Smooth muscle cell (in vitro differentiated cells): ENCODE results near the gene HIGD1B. TPM values are rescaled to one million over a fixed set of nuclear protein-coding genes. Genes with fewer than 3 reads are reported as not detected.

Experiments
- DNase-seq: peaks from one replicate; lab custom pipeline; 2025; ENCODE audit not compliant: unreplicated experiment; lab: John Stamatoyannopoulos, UW
- H2AFZ ChIP-seq: fragments of 200-600 bp; sonication (generic); 2 replicates; pipeline ENCODE4 v1.6.0; 2016; ENCODE audit warnings: antibody characterized with exemption, low read depth, mild to moderate bottlenecking
- H3F3A ChIP-seq: fragments of 200-600 bp; sonication (generic); 2 replicates; pipeline ENCODE4 v1.6.0; 2017; ENCODE audit warnings: antibody characterized with exemption, low read depth
- H3K27ac ChIP-seq: fragments of 200-600 bp; sonication (generic); 2 replicates; pipeline ENCODE4 v1.5.1; 2016; ENCODE audit warnings: low read depth, mild to moderate bottlenecking
- H3K27me3 ChIP-seq: fragments of 200-600 bp; sonication (generic); 2 replicates; pipeline ENCODE4 v1.6.1; 2016; ENCODE audit warnings: low read depth, mild to moderate bottlenecking
- H3K36me3 ChIP-seq: fragments of 200-600 bp; sonication (generic); 2 replicates; pipeline ENCODE4 v1.5.1; 2016; ENCODE audit warnings: low read depth
- H3K4me1 ChIP-seq: fragments of 200-600 bp; sonication (generic); 2 replicates; pipeline ENCODE4 v1.5.1; 2016; ENCODE audit warnings: low read depth
- H3K4me2 ChIP-seq: fragments of 200-600 bp; sonication (generic); 2 replicates; pipeline ENCODE4 v1.6.0; 2016; ENCODE audit warnings: mild to moderate bottlenecking
- H3K4me3 ChIP-seq: fragments of 200-600 bp; sonication (generic); 2 replicates; pipeline ENCODE4 v1.5.1; 2016; ENCODE audit warnings: mild to moderate bottlenecking
- H3K79me2 ChIP-seq: fragments of 200-600 bp; sonication (generic); 2 replicates; pipeline ENCODE4 v1.6.0; 2016; ENCODE audit warnings: low read depth, mild to moderate bottlenecking
- H3K9ac ChIP-seq: fragments of 200-600 bp; sonication (generic); 2 replicates; pipeline ENCODE4 v1.6.0; 2016; ENCODE audit warnings: low read depth
- H3K9me3 ChIP-seq: fragments of 200-600 bp; sonication (generic); replicated peaks from 2 replicates; pipeline ENCODE4 v1.5.1; 2016; ENCODE audit warnings: low read depth
- H4K20me1 ChIP-seq: fragments of 200-600 bp; sonication (generic); 2 replicates; pipeline ENCODE4 v1.6.0; 2016; ENCODE audit warnings: low read depth
- CTCF ChIP-seq: fragments of 200-600 bp; sonication (generic); IDR thresholded peaks from 2 replicates; pipeline ENCODE4 v1.5.1; 2017; ENCODE audit warnings: borderline replicate concordance, mild to moderate bottlenecking, antibody characterized with exemption; ENCODE audit not compliant: insufficient read depth, poor library complexity, severe bottlenecking
- whole genome bisulfite sequencing: methylation state at CpG from one replicate; pipeline ENCODE4 v1.1.7; 2016; ENCODE audit warnings: low lambda C conversion rate; 5-methylcytosine and 5-hydroxymethylcytosine counted together
- polyA plus RNA-seq: library from polyadenylated mRNA; unstranded; fragments of >200 nt; fragmentation: Nextera tagmentation; extraction: Ambion mirVana; gene quantifications from 2 replicates; pipeline ENCODE4 v1.2.1, GENCODE V29; 2016
- total RNA-seq: library from RNA; depleted of rRNA; stranded (reverse); fragments of >200 nt; gene quantifications from 2 replicates; pipeline ENCODE4 v1.2.3, GENCODE V29; 2014

Gene HIGD1B
- total and polyA plus RNA-seq, 2 experiments from 2014 or later = 0.39 TPM; not detected in 1

- H3K27me3 ChIP-seq = no peaks in the 10 kb centered on the region
- no peak overlapping the region for H3K9ac ChIP-seq
- H3K36me3 ChIP-seq = peaks cover 19% of the 10 kb centered on the region
- DNase-seq = no peak
- no peaks in the 10 kb centered on the region for H3K4me1 ChIP-seq
- no peak for TF ChIP-seq CTCF
- H3K27ac ChIP-seq = no peak overlapping the region
- no peak overlapping the region for H2AFZ ChIP-seq
- no peak overlapping the region for H3K4me2 ChIP-seq
- peaks cover 35% of the 10 kb centered on the region for H4K20me1 ChIP-seq
- H3F3A ChIP-seq = peaks cover 3% of the 10 kb centered on the region
- no peak overlapping the region for H3K4me3 ChIP-seq
- H3K9me3 ChIP-seq = no peaks in the 10 kb centered on the region
- WGBS = 96% methylated on average over 2 of the region's 2 CpGs
- H3K79me2 ChIP-seq = peaks cover 11% of the 10 kb centered on the region
Measured at GRCh38 chr17:44884941-44885340, 37.3 kb downstream of the HIGD1B start.

DNA sequence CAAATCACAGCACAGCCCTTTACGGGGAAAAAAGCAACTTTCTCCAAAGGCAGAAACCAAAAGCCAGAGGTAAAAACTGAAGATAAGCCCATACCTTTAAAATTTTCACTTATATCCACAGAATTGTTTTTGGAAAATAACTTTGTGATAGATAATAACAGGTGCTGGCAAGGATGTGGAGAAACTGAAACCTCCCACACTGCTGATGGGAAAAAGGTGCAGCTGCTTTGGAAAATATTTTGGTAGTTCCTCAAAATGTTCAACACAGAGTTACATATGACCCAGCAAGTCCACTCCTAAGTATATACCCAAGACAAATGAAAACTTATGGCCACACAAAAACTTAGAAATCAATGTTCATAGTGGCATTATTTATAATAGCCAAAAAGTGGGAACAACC lies 39.3 kb downstream of the HIGD1B start:
- Histone ChIP-seq H3K4me3 (no peak overlapping the region), H3K79me2 (peaks cover 31% of the 10 kb centered on the region)

GRCh38 chr17:44887971-44888954 lies 40.6 kb downstream of the HIGD1B start:
- Histone ChIP-seq H3K9ac (no peak overlapping the region), H3K4me2 (no peak overlapping the region), H3F3A (no peaks in the 10 kb centered on the region), H3K27me3 (no peaks in the 10 kb centered on the region), H2AFZ (no peak overlapping the region), H3K27ac (no peak overlapping the region), H3K36me3 (peaks cover 9% of the 10 kb centered on the region), H3K4me3 (no peak overlapping the region), H3K9me3 (no peaks in the 10 kb centered on the region), H4K20me1 (peaks cover 53% of the 10 kb centered on the region), H3K79me2 (peaks cover 37% of the 10 kb centered on the region), H3K4me1 (no peaks in the 10 kb centered on the region)
- 98% methylated on average over 10 of the region's 10 CpGs for WGBS
- TF ChIP-seq CTCF = no peak
- no peak for DNase-seq

More for the DNA sequence above, 39.3 kb downstream of the HIGD1B start:
- Histone ChIP-seq H3F3A (no peaks in the 10 kb centered on the region), H3K4me2 (no peak overlapping the region), H3K4me1 (no peaks in the 10 kb centered on the region), H4K20me1 (peaks cover 53% of the 10 kb centered on the region), H3K27me3 (no peaks in the 10 kb centered on the region), H3K9me3 (no peaks in the 10 kb centered on the region), H2AFZ (no peak overlapping the region), H3K36me3 (peaks cover 17% of the 10 kb centered on the region), H3K27ac (no peak overlapping the region), H3K9ac (no peak overlapping the region)
- 100% methylated on average over 1 of the region's 1 CpG for WGBS
- TF ChIP-seq CTCF = no peak
- DNase-seq = no peak
